Measurements from ENCODE around the gene MADCAM1. TPM values are rescaled to one million over a fixed set of nuclear protein-coding genes. Genes with fewer than 3 reads are reported as not detected.

MADCAM1 gene
- total and polyA plus RNA-seq, 10 of the 15 experiments (the other 5 are each of a cell fraction or from before 2014, with no cell fraction given), result 0.06 to 0.32 (median 0.31) TPM; not detected in 5

DNA sequence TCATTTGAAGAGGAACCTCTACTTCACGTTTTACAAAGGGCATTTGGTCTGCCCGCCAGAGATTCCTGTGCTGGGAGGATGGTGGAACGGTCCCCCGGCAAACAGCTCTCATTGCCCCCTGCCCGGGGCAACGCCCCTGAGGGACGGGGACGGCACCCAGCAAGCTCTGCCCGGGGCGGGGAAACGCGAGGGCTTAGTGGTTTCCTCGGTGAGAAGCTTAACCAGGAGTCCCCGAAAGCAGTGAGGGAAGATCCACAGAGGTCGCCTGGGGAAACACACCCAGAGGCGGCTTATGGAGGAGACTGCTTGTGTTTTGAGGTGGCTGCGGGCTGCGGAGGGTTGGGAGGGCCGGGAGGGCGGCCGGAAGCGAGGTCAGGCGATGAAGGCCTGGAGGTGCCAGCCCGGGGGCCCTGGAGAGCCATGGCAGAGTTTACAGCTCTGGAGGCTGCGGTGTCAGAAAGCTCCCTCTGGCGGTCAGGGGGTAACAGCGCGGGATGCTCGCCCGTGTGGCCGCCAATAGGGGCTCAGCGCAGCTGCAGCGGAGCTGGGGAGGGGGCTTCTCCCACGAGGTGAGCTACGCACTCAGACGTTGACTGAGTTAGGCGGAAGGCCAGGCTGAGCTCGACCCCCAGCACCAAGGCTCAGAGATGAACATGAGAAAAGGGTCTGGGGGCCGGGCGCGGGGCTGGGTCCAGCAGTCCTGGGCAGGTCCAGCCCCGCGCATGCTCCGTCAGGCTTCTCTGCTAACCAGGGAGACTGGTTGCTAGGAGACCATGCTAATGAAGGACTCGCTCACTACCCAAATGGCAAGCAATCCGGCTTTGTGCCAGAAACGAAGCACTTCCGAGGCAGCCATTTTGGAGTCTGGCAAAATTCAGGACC, 10.4 kb downstream of the MADCAM1 start (continued):
- TF ChIP-seq, protein P1, sequence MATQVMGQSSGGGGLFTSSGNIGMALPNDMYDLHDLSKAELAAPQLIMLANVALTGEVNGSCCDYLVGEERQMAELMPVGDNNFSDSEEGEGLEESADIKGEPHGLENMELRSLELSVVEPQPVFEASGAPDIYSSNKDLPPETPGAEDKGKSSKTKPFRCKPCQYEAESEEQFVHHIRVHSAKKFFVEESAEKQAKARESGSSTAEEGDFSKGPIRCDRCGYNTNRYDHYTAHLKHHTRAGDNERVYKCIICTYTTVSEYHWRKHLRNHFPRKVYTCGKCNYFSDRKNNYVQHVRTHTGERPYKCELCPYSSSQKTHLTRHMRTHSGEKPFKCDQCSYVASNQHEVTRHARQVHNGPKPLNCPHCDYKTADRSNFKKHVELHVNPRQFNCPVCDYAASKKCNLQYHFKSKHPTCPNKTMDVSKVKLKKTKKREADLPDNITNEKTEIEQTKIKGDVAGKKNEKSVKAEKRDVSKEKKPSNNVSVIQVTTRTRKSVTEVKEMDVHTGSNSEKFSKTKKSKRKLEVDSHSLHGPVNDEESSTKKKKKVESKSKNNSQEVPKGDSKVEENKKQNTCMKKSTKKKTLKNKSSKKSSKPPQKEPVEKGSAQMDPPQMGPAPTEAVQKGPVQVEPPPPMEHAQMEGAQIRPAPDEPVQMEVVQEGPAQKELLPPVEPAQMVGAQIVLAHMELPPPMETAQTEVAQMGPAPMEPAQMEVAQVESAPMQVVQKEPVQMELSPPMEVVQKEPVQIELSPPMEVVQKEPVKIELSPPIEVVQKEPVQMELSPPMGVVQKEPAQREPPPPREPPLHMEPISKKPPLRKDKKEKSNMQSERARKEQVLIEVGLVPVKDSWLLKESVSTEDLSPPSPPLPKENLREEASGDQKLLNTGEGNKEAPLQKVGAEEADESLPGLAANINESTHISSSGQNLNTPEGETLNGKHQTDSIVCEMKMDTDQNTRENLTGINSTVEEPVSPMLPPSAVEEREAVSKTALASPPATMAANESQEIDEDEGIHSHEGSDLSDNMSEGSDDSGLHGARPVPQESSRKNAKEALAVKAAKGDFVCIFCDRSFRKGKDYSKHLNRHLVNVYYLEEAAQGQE (IDR thresholded peaks at IDR 0.05; ENCODE audit: low read depth, low read length), result no peak
- TF ChIP-seq RAD51 (IDR thresholded peaks at IDR 0.05), result no peak
- no peak for TF ChIP-seq BCL11A (IDR thresholded peaks at IDR 0.05; ENCODE audit: low read depth, low read length)
- TF ChIP-seq NKRF (conservative IDR thresholded peaks at IDR 0.05), result peak; percentile 87
- TF ChIP-seq JUND (IDR thresholded peaks at IDR 0.05; ENCODE audit: low read depth, low read length), result no peak
- TF ChIP-seq PAX5 (IDR thresholded peaks at IDR 0.05; ENCODE audit: borderline replicate concordance, low read depth, low read length), result no peak
- TF ChIP-seq MEF2B (IDR thresholded peaks at IDR 0.05; ENCODE audit: partially characterized antibody, poor library complexity, severe bottlenecking), result peak; percentile 85
- TF ChIP-seq CREM (IDR thresholded peaks at IDR 0.05; ENCODE audit: low read depth), result peak; percentile 28; the same call in 1 of the 2 replicates
- TF ChIP-seq MEF2A (IDR thresholded peaks at IDR 0.05; ENCODE audit: insufficient read depth, low read depth, low read length), result 0 out of 2 replicates have a peak, but pooled peaks have one; percentile 25
- TF ChIP-seq, protein P2, sequence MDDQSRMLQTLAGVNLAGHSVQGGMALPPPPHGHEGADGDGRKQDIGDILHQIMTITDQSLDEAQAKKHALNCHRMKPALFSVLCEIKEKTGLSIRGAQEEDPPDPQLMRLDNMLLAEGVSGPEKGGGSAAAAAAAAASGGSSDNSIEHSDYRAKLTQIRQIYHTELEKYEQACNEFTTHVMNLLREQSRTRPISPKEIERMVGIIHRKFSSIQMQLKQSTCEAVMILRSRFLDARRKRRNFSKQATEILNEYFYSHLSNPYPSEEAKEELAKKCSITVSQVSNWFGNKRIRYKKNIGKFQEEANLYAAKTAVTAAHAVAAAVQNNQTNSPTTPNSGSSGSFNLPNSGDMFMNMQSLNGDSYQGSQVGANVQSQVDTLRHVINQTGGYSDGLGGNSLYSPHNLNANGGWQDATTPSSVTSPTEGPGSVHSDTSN (IDR thresholded peaks at IDR 0.05; ENCODE audit: insufficient replicate concordance, low read depth, low read length), result no peak
- TF ChIP-seq, protein P3, sequence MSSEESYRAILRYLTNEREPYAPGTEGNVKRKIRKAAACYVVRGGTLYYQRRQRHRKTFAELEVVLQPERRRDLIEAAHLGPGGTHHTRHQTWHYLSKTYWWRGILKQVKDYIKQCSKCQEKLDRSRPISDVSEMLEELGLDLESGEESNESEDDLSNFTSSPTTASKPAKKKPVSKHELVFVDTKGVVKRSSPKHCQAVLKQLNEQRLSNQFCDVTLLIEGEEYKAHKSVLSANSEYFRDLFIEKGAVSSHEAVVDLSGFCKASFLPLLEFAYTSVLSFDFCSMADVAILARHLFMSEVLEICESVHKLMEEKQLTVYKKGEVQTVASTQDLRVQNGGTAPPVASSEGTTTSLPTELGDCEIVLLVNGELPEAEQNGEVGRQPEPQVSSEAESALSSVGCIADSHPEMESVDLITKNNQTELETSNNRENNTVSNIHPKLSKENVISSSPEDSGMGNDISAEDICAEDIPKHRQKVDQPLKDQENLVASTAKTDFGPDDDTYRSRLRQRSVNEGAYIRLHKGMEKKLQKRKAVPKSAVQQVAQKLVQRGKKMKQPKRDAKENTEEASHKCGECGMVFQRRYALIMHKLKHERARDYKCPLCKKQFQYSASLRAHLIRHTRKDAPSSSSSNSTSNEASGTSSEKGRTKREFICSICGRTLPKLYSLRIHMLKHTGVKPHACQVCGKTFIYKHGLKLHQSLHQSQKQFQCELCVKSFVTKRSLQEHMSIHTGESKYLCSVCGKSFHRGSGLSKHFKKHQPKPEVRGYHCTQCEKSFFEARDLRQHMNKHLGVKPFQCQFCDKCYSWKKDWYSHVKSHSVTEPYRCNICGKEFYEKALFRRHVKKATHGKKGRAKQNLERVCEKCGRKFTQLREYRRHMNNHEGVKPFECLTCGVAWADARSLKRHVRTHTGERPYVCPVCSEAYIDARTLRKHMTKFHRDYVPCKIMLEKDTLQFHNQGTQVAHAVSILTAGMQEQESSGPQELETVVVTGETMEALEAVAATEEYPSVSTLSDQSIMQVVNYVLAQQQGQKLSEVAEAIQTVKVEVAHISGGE (CRISPR knock-in tag; IDR thresholded peaks at IDR 0.05), result no peak
- peak; percentile 61 for TF ChIP-seq MTA2 (IDR thresholded peaks at IDR 0.05; ENCODE audit: low read depth)
- no peak for TF ChIP-seq ZBTB4 (CRISPR knock-in tag; IDR thresholded peaks at IDR 0.05)
- TF ChIP-seq EGR1 (IDR thresholded peaks at IDR 0.05; ENCODE audit: borderline replicate concordance in 1 of 2, low read depth in 2 of 2, low read length in 2 of 2), result no peak
